HG03066 (cell line): ENCODE data around the gene SST.

Source experiments
- ATAC-seq: cut with Tn5 transposase; IDR thresholded peaks from one replicate; pipeline ENCODE4 v1.9.1; 2021; ENCODE audit warnings: low read depth; ENCODE audit not compliant: unreplicated experiment

The SST gene

GRCh38 chr3:187636528-187636927 is 33.7 kb downstream of the SST start:
- ATAC-seq: no peak

- no peak for ATAC-seq
Measured at GRCh38 chr3:187630404-187630803, 39.8 kb downstream of the SST start.

- no peak for ATAC-seq
Measured at GRCh38 chr3:187629711-187630110, 40.5 kb downstream of the SST start.

- no peak for ATAC-seq
Measured at GRCh38 chr3:187628169-187628568, 42.0 kb downstream of the SST start.

DNA sequence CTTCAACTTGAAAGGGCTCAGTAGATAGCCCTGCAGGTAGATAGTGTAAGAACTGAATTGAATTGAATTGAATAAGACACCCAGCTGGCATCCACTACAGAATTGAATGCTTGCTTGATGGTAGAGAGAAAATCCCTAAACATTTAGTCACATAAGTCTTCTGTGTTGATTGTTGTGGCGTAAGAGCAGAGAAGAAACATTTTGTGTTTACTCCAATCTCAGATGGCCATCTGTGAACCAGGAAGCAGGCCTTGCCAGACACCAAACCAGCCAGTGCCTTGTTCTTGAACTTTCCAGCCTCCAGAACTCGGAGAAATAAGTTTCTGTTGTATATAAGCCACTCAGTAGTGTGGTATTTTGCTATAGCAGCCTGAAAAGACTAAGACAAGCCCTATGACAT is 43.6 kb downstream of the SST start:
- no peak for ATAC-seq

DNA sequence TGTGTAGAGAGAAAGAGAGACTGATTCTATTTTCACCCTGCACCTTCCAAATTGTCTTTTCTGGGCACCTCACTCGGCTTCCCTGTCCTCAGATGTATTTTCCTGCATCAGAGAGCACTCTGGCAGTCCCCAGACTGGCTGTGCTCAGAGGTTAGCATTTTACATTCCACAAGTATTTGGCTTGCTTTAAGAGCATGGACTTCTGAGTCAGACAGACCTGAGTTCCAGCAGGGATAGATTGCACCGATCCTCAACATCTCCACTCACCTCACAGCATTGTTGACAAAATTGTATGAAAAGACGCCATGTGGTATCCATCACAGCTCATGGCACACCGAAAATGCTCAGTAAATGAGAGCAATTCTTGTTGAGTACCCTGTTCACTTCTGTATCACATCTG is 45.6 kb downstream of the SST start:
- no peak for ATAC-seq

DNA sequence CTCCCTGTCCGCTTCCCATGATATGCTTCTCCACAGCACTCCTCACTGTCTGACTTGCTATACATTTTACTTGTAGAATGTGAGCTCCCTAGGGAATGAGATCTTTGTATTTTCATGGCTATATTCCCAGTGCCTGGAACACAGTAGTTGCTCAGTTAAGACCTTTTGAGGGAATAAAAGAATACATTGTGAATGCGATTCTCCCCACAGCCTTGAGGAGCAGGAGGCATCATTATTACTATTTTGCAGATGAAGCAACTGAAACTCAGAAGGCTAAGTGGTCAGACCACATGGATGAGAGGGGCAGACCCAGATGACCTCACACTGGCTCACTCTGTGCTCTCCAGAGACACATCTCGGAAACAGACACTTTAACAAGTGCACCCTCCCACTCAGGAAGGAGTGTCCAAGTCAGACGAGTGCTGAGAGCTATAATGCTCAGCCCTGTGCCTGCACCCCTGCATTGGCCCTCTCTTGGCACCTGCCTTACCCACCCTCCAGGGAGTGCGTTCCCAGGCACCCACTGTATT is 46.8 kb downstream of the SST start:
- ATAC-seq: no peak

- no peak for ATAC-seq
Measured at GRCh38 chr3:187621881-187622280, 48.3 kb downstream of the SST start.

DNA sequence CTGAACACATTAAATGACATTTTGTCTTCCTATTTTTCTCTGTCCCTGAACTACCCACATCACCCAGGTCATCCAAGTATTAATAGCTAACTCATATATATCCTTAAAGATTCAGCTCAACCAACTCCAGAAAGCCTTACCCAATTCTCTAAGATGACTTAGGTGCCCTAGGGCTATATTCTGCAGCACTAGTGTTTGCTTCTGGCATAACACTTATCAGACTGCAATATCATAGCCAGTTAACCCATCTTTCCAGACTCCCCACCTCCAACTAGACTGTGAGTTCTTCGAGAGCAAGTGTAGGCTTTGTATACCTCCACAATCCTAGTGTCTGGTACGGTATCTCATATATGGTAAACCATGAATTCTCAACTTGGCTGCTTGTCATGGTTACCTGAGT is 50.7 kb downstream of the SST start:
- no peak for ATAC-seq
